Common myeloid progenitor, CD34-positive (primary cell): ENCODE data around the gene ZNF646.

Experiments used
- CTCF ChIA-PET: fragments of 350-600 bp; sonication (Branson Sonifier 250); formaldehyde crosslinking; loops from one replicate; lab custom pipeline; 2021; ENCODE audit warnings: antibody characterized with exemption; lab: Charles Lee
- POLR2A ChIA-PET: fragments of 350-600 bp; sonication (Branson Sonifier 250); formaldehyde crosslinking; loops from one replicate; lab custom pipeline; 2021; ENCODE audit warnings: antibody characterized with exemption; lab: Charles Lee
- DNase-seq, 3 donors: peaks; one replicate each; pipeline versions ENCODE4 v3.0.0 to v3.0.0-alpha.2; 2013
- H3K27ac ChIP-seq, 2 experiments: 1 replicate in 1 of 2; 2 replicates in 1 of 2; pipeline ENCODE4 v1.7.0; 2013; ENCODE audit warnings: inconsistent platforms in 2 of 2, low read length in 2 of 2, mild to moderate bottlenecking in 2 of 2, low read depth in 1 of 2, moderate library complexity in 1 of 2; ENCODE audit not compliant: severe bottlenecking in 2 of 2, insufficient read depth in 1 of 2, poor library complexity in 1 of 2
- H3K27me3 ChIP-seq, 5 experiments: replicated peaks in 2 of 5; 1 replicate in 3 of 5; 2 replicates in 2 of 5; pipeline versions ENCODE4 v1.6.1 to v1.7.0; 2013; ENCODE audit warnings: low read length in 4 of 5, mild to moderate bottlenecking in 2 of 5, moderate library complexity in 2 of 5, inconsistent platforms in 1 of 5; ENCODE audit not compliant: insufficient read depth in 5 of 5, control insufficient read depth in 4 of 5
- H3K36me3 ChIP-seq, 4 experiments: 1 replicate in 2 of 4; 2 replicates in 2 of 4; pipeline versions ENCODE4 v1.6.1 to v1.7.0; 2013; ENCODE audit warnings: low read length in 3 of 4, control low read depth in 1 of 4, mild to moderate bottlenecking in 1 of 4; ENCODE audit not compliant: control insufficient read depth in 4 of 4, insufficient read depth in 4 of 4
- H3K4me1 ChIP-seq, 4 experiments: 1 replicate in 3 of 4; 2 replicates in 1 of 4; pipeline versions ENCODE4 v1.6.1 to v1.7.1; 2013; ENCODE audit warnings: low read length in 3 of 4, mild to moderate bottlenecking in 3 of 4, control low read depth in 1 of 4, inconsistent platforms in 1 of 4, moderate library complexity in 1 of 4; ENCODE audit not compliant: control insufficient read depth in 4 of 4, insufficient read depth in 4 of 4; ENCODE audit errors: control extremely low read depth in 1 of 4
- H3K4me3 ChIP-seq, 7 experiments: 1 replicate in 4 of 7; 2 replicates in 3 of 7; pipeline versions ENCODE4 v1.5.1 to v1.7.0; 2013; ENCODE audit warnings: mild to moderate bottlenecking in 7 of 7, low read length in 6 of 7, moderate library complexity in 6 of 7, inconsistent platforms in 2 of 7, low read depth in 2 of 7, control low read depth in 1 of 7; ENCODE audit not compliant: insufficient read depth in 4 of 7, control insufficient read depth in 1 of 7; ENCODE audit errors: extremely low read depth in 1 of 7
- H3K9me3 ChIP-seq, 5 experiments: 1 replicate in 4 of 5; 2 replicates in 1 of 5; pipeline versions ENCODE4 v1.6.1 to v1.7.1; 2013; ENCODE audit warnings: low read length in 4 of 5, mild to moderate bottlenecking in 2 of 5, inconsistent platforms in 1 of 5, low read depth in 1 of 5, moderate library complexity in 1 of 5; ENCODE audit not compliant: control insufficient read depth in 4 of 5, insufficient read depth in 2 of 5; ENCODE audit errors: control extremely low read depth in 1 of 5
- WGBS: methylation state at CpG from one replicate; pipeline ENCODE4 v1.1.5; 2013; ENCODE audit not compliant: insufficient coverage; 5-methylcytosine and 5-hydroxymethylcytosine counted together

ZNF646 gene

GRCh38 chr16:31080035-31080629 lies 5.9 kb downstream of the ZNF646 start:
- H3K36me3 ChIP-seq = peaks cover 6 to 88% (median 68%) of the 10 kb centered on the region in 4 experiments
- H3K4me1 ChIP-seq = peaks cover 3 to 20% (median 8%) of the 10 kb centered on the region in 4 experiments
- H3K27ac ChIP-seq = no peak overlapping the region
- 96% methylated on average over 39 of the region's 40 CpGs for WGBS
- no peak for DNase-seq
- CTCF ChIA-PET = interaction anchor here (0.6 to 2.1 kb wide), 3 partner anchors 10 to 118 kb away, joined by 3 to 7 read pairs (median 4); no protein-coding TSS in a partner anchor
- H3K27me3 ChIP-seq = no peaks in the 10 kb centered on the region
- no peak overlapping the region for H3K4me3 ChIP-seq
- H3K9me3 ChIP-seq = no peaks in the 10 kb centered on the region
- POLR2A ChIA-PET = no interaction called here

- no peaks in the 10 kb centered on the region for H3K9me3 ChIP-seq
- peaks cover 6 to 95% (median 71%) of the 10 kb centered on the region in 4 experiments for H3K36me3 ChIP-seq
- no peak overlapping the region for H3K27ac ChIP-seq
- H3K27me3 ChIP-seq = no peaks in the 10 kb centered on the region
- H3K4me1 ChIP-seq = peaks cover 0 to 15% (median 3%) of the 10 kb centered on the region in 4 experiments
- DNase-seq = no peak
- CTCF ChIA-PET = interaction anchor here (0.6 to 2.1 kb wide), 2 partner anchors 10 to 122 kb away, joined by 3 to 7 read pairs; no protein-coding TSS in a partner anchor
- 93% methylated on average over 12 of the region's 13 CpGs for WGBS
- POLR2A ChIA-PET = no interaction called here
- H3K4me3 ChIP-seq = no peak overlapping the region
Measured at GRCh38 chr16:31080756-31081419, 6.7 kb downstream of the ZNF646 start.

GRCh38 chr16:31081428-31082351 lies 7.5 kb downstream of the ZNF646 start:
- H3K27me3 ChIP-seq = no peaks in the 10 kb centered on the region
- no peaks in the 10 kb centered on the region for H3K9me3 ChIP-seq
- POLR2A ChIA-PET = no interaction called here
- peaks cover 0 to 15% (median 3%) of the 10 kb centered on the region in 4 experiments for H3K4me1 ChIP-seq
- peaks cover 6 to 91% (median 66%) of the 10 kb centered on the region in 4 experiments for H3K36me3 ChIP-seq
- no peak overlapping the region for H3K27ac ChIP-seq
- H3K4me3 ChIP-seq = no peak overlapping the region
- DNase-seq = no peak
- 92% methylated on average over 21 of the region's 26 CpGs for WGBS
- CTCF ChIA-PET = interaction anchor here (0.6 kb wide), 1 partner anchor 123 kb away, joined by 3 read pairs; no protein-coding TSS in a partner anchor

GRCh38 chr16:31082368-31083045 lies 8.3 kb downstream of the ZNF646 start:
- Histone ChIP-seq H3K27ac (no peak overlapping the region), H3K4me1 (peaks cover 0 to 15% (median 3%) of the 10 kb centered on the region in 4 experiments), H3K36me3 (peaks cover 6 to 90% (median 63%) of the 10 kb centered on the region in 4 experiments), H3K9me3 (no peaks in the 10 kb centered on the region), H3K4me3 (no peak overlapping the region), H3K27me3 (no peaks in the 10 kb centered on the region)
- DNase-seq = no peak
- POLR2A ChIA-PET = no interaction called here
- CTCF ChIA-PET = no interaction called here
- 95% methylated on average over 11 of the region's 14 CpGs for WGBS

- ChIA-PET CTCF (no interaction called here), POLR2A (no interaction called here)
- DNase-seq = no peak
- Histone ChIP-seq H3K4me1 (peaks cover 0 to 15% (median 3%) of the 10 kb centered on the region in 4 experiments), H3K27ac (no peak overlapping the region), H3K27me3 (no peaks in the 10 kb centered on the region), H3K9me3 (no peaks in the 10 kb centered on the region), H3K4me3 (no peak overlapping the region), H3K36me3 (peaks cover 6 to 85% (median 59%) of the 10 kb centered on the region in 4 experiments)
- whole genome bisulfite sequencing = no CpG with 5 or more reads among the region's 9 CpGs
Measured at GRCh38 chr16:31083081-31083480, 8.9 kb downstream of the ZNF646 start.

GRCh38 chr16:31083556-31083955 lies 9.3 kb downstream of the ZNF646 start:
- Histone ChIP-seq H3K27me3 (no peaks in the 10 kb centered on the region), H3K4me1 (peaks cover 0 to 13% (median 3%) of the 10 kb centered on the region in 4 experiments), H3K9me3 (no peaks in the 10 kb centered on the region), H3K36me3 (peaks cover 6 to 83% (median 60%) of the 10 kb centered on the region in 4 experiments), H3K4me3 (no peak overlapping the region), H3K27ac (peak overlapping the region in 1 of 2 experiments; percentile 25)
- DNase-seq = no peak
- CTCF ChIA-PET = interaction anchor here (0.9 kb wide), 1 partner anchor 10 kb away, joined by 3 read pairs; no protein-coding TSS in a partner anchor
- POLR2A ChIA-PET = interaction anchor here (1.2 kb wide), 1 partner anchor 67 kb away, joined by 4 read pairs; no protein-coding TSS in a partner anchor
- WGBS = 96% methylated on average over 4 of the region's 5 CpGs
